ENCODE data around the gene AP5Z1.
"Not testable (repeated sequence)": the region's sequence is repeated elsewhere in the genome, so short reads cannot be mapped to it uniquely, and the experiment has no call there.

AP5Z1 gene

DNA sequence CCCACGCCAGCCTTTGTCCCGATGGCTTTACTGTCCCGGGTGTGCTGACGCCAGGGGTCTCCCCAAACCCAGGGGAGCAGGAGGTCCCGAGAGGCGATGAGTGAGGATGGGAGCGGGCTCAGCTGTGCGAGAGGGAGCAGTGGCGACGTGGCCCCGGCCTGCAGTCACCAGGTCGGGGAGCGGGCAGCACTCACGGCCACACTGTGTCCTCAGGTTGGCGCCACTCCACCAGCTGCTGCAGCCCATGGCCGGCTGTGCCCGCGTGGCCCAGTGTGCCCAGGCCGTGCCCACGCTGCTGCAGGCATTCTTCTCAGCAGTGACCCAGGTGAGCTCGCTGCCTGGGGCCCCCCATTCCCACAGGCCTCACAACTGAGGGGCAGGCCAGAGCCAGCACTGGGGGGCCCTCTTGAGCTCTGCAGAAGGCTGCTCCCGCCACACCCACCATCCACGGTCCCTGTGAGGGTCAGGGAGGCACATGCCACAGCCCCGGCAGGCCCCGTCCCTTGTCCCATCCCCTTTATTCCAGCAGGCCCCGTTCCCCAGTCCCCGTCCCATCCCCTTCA is 13.3 kb downstream of the AP5Z1 start:
- DNase-seq (ENCODE audit: low spot score): no peak

DNA sequence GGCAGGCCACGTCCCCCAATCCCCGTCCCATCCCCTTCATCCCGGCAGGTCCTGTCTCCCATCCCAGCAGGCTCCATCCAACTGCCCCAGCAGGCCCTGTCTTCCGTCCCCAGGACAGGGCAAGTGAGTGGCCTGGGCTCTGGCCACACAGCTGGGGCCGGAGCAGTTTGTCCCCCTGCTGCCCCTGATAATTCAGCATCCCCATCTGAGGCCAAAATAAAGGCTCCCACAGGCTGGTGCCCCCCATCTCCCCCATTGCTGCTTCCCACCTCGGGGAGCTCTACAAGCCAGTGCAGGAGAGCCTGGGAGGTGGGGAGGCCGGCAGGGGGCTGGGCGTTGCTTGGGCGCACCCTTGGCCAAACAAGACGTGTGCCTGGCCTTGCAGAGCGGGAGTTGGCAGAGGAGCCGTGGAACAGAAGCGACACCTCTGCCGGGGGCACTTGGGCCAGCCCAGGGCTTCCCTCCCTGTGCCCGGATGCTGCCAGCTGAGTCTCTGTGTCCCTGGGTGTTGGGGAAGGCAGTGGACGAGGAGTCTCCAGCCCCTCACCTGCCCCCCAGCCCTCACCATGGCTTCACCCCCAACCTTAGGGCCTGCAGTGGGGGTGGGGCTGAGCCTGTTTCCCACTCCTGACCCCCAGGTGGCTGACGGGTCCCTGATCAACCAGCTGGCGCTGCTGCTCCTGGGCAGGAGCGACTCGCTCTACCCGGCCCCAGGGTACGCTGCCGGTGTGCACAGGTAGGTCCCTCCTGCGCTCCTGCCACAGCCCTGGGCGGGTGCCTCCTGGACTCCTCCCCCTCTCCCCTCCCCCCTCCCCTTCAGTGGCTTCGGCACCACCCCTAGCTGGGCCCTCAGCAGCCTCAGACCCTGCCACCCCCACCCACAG is 14.0 kb downstream of the AP5Z1 start:
- DNase-seq (ENCODE audit: low spot score): no peak

DNA sequence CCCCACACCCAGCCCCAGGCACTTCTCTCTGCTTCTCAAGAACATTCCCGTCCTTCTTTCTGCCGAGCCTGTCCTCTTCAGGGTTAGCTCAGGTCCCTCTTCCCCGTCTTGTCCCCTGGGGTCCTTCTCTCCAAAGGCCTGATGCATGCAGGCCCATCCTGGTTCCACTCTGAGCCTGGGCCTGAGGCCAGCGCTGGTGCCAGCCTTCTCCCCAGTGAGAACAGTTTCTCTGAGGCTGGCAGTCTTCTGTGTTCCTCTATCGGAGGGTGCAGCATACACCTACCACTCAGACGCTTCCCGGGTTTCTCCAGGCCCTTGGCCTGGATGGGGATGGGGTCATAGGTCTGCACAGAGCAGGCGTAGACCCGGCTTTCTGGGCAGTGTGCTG is 14.6 kb downstream of the AP5Z1 start:
- no peak for DNase-seq (ENCODE audit: low spot score)

DNA sequence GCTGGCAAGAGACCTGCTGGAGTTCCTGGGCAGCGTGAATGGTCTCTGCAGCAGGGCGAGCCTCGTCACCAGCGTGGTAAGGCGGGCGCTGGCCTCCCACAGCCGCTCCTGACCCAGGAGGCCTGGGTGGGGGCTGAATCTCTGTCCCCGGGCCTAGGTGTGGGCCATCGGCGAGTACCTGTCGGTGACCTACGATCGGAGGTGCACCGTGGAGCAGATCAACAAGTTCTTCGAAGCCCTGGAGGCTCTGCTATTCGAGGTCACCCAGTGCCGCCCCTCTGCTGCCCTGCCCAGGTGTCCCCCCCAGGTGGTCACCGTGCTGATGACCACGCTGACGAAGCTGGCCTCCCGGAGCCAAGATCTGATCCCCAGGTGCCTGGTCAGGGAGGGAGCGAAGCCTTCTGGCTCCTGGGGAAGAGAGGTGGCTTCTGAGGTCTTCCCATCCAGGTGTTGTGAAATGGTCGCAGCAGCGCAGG is 15.1 kb downstream of the AP5Z1 start:
- DNase-seq (ENCODE audit: low spot score): no peak

DNA sequence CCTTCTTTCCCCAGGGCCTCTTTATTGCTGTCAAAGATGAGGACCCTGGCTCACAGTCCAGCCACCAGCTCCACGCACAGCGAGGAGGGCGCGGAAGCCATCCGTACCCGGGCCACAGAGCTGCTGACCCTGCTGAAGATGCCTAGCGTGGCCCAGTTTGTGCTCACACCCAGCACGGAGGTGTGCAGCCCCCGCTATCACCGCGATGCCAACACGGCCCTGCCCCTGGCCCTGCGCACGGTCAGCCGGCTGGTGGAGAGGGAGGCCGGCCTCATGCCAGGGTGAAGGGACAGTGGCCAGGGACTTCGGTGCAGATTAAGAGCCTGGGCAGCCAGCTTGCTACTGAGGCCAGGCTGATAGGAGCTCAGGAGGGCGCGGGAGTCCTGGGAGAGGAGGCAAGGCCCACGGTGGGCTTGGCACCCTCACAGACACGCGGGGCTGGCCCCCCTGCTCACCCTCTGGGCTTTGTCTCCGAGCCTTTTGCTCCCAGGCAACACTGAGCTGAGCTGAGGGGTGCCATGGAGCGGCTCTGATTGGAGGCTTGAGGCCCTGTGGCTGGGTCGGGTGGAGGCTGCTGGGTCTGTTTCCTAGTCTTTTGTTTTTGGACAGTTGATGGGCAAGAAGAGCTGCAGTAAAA is 15.8 kb downstream of the AP5Z1 start:
- no peak for DNase-seq (ENCODE audit: low spot score)

DNA sequence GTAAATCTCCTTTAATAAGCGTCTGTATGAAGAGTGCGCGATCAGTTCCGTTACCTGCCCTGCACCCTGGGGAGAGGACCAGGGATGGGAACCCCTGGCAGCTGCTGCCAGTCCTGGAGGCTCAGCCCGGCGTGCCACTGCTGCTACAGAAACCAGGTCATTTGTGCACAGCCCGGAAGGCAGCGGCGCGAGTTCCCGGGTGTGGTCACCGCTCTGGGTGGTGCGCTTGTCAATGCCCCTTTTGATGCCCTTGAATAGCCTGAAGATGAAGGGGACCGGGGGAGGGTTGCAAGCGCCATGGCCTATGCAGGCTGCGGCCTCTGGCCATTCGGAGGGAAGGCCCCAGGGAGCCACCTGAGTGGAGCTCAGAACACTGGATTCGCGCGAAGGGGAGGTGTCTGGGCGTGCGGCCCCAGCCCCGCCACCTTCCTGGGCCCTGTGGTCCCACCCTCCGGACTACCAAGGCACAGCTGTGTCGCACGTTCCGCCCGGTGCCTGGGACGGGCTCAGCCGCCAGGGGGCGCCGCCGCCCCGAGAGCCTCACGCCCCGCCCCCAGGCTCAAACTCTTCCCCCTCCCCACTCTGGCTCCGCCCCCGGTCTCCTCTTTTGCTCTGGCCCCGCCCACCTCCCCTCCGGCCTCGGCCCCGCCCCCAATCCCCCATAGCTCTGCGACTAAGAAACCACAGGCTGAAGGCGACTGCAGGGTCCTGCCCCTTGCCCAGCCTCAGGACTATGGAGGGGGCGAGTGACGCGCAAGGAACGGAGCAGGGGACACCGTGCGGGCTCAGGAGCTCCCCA is 16.5 kb downstream of the AP5Z1 start:
- peak; percentile 84 for DNase-seq (ENCODE audit: low spot score)

DNA sequence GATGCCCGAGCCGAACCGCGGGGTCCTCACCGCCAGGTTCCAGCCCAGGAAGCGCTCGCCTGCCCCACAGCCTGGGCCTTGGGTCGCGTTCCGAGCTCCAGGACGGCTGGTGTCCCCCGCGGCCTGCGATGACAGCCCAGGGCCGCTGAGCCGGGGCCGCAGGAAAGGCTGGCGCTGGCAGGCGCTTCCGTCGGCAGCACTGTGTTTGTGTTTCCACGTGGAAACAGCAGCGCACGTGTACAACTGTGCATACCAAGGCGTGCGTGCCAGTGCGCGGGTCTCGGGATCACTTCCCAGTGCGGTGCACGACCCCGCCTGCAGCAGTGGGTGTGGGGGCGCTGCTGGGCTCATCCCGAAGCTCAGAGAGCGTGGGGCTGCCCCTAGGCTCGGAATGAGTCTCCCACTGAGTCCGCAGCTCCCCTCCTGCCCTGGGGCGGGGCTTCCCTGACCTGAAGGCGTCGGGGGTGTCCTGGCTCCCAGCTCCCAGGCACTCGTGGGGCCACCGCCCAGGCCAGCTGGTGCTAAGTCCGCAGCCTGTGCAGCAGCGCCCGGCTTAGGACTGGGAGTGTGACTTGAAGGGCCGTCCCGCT is 17.2 kb downstream of the AP5Z1 start:
- DNase-seq (ENCODE audit: low spot score): no peak

DNA sequence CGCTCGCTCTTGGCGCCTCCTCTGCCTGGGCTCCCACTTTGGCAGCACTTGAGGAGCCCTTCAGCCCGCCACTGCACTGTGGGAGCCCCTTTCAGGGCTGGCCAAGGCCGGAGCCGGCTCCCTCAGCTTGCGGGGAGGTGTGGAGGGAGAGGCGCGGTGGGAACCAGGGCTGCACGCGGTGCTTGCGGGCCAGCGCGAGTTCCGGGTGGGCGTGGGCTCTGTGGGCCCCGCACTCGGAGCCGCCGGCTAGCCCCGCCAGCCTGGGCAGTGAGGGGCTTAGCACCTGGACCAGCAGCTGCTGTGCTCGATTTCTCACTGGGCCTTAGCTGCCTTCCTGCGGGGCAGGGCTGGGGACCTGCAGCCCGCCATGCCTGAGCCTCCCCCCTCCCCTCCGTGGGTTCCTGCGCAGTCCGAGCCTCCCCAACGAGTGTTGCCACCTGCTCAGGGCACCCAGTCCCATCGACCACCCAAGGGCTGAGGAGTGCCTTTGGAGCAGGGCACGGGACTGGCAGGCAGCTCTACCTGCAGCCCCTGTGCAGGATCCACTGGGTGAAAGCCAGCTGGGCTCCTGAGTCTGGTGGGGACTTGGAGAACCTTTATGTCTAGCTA is 18.1 kb downstream of the AP5Z1 start:
- not testable (repeated sequence) for DNase-seq (ENCODE audit: low spot score)

DNA sequence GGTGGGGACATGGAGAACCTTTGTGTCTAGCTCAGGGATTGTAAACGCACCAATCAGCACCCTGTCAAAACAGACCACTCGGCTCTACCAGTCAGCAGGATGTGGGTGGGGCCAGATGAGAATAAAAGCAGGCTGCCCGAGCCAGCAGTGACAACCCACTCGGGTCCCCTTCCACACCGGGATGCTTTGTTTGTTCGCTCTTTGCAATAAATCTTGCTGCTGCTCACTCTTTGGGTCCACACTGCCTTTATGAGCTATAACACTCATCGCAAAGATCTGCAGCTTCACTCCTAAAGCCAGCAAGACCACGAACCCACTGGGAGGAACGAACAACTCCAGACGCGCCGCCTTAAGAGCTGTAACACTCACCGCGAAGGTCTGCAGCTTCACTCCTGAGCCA is 18.7 kb downstream of the AP5Z1 start:
- DNase-seq (ENCODE audit: low spot score): not testable (repeated sequence)

DNA sequence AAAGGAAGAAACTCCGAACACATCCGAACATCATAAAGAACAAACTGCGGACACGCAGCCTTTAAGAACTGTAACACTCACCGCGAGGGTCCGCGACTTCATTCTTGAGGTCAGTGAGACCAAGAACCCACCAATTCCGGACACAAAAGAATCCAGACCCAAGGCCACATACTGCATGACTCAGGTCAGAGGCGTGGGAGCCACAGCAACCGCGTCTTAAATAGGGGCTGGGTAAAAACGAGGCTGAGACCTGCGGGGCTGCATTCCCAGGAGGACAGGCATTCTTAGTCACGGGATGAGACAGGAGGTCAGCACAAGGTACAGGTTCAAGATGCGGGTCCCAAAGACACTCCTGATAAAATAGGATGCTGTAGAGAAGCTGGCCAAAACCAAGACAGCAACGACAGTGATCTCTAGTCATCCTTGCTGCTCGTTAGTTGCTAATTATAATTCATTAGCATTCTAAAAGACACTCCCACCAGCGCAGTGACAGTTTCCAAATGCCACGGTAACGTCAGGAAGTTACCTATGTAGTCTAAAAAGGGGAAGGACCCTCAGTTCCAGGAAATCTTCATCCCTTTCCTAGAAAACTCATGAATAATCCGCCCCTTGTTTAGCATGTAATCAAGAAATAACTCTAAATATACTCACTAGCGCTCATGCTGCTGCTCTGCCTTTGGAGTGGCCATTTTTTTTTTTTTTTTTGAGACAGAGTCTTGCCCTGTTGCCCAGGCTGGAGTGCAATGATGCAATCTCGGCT is 19.3 kb downstream of the AP5Z1 start:
- no peak for DNase-seq (ENCODE audit: low spot score)

DNA sequence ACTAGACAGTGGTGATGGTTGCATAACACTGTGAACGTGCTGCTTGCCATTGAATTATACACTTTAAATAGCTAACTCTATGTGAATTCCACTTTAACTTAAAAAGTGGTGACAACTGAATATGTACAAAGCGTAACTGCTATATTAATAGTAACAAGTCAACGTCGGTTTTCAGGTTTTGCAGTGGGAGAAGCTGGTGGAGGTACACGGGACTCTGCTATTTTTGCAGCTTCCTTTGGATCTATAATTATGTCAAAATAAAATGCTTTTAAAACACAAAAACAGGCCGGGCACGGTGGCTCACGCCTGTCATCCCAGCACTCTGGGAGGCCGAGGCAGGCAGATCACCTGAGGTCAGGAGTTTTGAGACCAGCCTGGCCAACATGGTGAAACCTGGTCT is 21.0 kb downstream of the AP5Z1 start:
- no peak for DNase-seq (ENCODE audit: low spot score)

DNA sequence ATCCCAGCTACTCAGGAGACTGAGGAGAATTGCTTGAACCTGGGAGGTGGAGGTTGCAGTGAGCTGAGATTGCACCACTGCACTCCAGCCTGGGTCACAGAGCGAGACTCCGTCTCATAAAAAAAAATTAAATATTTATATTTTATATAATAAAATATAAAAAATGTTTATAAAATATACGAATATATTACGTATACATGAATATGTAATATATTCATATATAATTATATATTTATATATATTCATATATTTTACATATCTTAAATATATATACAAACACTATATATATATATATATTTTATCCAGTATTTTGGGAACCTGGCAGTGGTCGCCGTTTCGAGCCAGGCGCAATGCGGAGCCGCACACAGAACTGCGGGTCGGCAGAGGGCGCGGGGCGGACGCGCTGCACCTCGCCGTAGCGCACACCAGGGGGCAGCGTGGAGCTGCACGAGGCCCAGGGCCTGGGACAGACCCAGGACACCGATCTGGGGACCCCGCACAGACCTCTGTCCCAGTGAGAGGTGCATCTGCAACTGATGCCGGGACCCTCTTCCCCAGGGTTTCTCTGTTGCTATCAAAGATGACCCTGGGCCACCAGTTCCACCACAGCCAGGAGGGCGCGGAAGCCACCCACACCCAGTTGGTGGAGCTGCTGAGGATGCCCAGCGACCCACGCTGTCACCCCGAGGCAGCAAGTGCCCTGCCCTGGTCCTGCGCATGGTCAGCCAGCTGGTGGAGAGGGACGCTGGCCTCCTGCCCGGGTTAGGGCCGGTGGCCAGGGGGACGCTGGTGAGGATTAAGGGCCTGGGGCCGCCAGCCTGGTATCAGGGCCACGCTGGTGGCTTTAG is 22.7 kb downstream of the AP5Z1 start:
- DNase-seq (ENCODE audit: low spot score): peak; percentile 52

DNA sequence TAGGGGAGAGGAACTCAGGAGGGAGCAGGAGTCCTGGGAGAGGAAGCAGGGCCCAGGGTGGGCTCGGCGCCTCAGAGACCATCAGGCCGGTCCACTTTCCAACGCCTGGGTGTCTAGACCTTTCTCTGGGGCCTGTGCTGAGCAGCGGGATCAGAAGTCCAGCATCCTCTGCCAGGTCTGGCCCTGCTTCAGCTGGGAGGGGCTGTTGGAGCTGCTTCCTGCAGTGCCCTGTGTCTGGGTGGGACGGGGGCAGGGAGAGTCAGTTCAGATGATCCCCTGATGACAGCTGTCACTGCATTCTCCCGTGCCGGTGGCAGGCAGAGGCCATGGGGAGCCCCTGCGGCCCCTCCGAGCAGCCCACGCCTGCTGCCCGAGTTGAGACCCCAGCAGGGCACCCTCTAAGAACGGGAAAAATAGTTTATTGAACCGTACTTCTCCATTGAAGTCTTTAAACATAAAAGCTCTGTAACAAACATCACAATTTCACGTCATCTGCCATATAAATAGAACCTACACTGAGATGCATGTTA is 23.3 kb downstream of the AP5Z1 start:
- DNase-seq (ENCODE audit: low spot score): no peak

DNA sequence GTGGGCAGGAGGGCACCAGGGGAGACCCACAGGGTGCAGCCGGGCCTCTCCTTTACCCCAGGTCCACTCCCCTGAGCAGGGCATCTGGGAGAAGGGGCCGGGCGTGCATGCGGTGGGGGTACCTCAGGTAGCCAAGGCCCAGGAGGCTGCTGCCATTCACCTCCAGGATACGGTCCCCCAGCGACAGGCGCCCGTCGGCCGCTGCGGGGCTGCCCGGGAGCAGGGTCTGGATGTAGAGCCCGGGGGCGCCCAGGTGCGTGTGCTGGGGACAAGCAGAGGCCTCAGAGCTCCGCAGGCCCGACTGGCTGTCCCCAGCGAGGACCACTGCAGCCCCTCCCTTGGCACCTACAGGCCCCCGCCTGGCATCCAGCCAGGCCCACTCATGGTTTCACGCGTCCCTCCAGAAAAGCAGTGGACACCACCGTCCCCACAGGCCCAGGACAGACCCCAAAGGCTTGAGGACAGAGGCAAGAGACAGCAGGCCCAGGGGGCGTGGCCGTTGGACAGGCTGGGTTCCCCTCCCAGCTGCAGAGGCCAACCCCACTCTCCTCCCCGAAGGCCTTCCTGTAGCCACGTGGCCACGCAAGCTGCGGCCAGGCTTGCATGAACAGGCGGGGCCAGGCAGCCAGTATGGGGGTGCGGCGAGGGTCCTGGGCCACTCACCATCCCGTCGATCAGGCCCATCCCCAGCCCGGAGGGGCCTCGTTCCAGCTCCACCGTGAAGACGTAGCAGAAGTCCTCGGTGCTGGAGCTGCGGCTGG is 24.3 kb downstream of the AP5Z1 start:
- DNase-seq (ENCODE audit: low spot score): no peak

DNA sequence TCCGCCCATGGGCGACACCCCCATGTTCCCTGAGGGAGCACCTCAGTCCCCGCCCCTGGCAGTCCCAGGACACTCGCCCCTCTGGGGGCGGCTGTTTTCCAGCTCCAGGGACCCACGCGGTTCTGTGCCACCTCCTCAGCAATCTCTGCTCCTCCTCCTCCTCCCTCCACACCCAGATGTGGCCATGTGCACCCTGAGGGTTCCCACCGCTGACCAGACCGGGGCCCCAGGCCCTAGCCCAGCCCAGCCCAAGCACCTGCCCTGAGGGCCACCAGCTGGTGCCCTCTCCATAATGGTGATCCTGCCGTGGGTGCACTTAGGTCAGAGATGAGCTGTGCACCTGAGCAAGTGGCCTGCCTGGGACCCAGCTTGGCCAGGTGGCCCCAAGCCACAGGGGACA is 25.1 kb downstream of the AP5Z1 start:
- no peak for DNase-seq (ENCODE audit: low spot score)

DNA sequence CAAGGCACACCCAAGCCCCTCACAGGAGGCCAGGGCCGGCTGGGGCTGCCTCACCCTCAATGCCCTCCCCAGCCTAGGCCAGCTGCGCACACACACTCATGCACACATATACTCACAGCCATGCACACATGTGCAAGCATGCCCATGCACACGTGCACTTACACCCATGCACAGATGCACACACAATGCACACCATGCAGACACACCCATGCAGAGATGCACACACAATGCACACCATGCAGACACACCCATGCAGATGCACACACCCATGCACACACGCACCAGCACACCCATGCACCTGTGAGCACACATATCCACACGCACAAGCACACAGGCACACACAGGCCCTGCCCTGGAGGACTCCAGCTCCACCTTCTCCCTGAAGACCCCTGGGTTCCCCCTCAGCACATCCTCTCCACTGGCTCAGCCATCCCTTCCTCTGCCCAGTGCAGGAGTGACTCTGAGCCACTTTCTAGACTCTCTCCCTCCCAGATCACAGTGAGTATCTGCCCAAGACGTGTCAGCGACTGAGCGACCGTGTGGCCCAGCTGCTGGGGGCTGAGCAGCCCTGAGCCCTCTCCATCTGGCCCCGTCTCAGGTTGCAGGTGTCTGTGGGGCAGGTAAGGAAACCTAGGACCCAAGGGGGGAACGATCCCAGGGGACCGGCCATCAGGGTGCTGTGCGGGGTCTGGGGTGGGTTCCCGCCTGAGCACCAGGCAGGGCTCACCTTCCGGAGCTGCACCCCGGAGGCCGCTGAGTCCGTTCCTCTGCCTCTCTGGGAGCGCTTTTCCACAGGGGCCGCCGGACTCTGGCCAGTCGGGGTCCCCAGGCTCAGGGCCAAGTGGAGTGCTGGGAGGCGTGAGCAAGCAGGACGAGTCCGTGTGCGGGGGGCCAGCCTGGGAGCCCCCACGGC is 25.8 kb downstream of the AP5Z1 start:
- DNase-seq (ENCODE audit: low spot score): no peak

DNA sequence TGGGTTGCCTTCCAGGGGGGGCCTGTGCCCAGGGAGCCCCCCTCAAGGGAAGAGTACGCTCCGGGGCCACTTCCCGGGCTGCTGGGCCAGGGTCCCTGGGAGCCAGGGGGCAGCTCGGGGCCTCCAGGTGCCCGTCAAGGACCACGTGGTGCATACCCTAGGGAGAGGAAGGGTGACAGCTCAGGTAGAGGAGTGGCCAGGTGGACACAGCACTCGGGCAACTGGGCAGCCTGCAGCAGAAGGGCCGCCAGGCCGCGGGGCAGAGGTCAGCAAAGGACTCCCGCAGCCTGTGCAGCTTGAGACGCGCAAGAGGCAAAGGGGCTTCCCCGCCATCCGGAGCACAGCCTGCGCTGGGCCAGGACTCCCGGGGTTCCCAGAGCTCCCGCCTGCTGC is 26.4 kb downstream of the AP5Z1 start:
- no peak for DNase-seq (ENCODE audit: low spot score)

DNA sequence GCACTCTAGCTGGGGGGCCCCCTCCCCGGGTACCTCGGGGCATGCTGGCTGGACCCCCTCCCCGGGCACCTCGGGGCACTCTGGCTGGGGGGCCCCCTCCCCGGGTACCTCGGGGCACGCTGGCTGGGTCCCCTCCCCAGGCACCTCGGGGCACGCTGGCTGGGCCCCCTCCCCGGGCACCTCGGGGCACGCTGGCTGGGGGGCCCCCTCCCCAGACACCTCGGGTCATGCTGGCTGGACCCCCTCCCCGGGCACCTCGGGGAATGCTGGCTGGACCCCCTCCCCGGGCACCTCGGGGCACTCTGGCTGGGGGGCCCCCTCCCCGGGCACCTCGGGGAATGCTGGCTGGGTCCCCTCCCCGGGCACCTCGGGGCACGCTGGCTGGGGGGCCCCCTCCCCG is 27.2 kb downstream of the AP5Z1 start:
- DNase-seq (ENCODE audit: low spot score): not testable (repeated sequence)

Data from hematopoietic multipotent progenitor cell treated with erythropoietin and hydrocortisone succinate and interleukin-3 and kit ligand, for 17 days (in vitro differentiated cells).